ENCODE measurements around the gene TMEM52B.

DNA sequence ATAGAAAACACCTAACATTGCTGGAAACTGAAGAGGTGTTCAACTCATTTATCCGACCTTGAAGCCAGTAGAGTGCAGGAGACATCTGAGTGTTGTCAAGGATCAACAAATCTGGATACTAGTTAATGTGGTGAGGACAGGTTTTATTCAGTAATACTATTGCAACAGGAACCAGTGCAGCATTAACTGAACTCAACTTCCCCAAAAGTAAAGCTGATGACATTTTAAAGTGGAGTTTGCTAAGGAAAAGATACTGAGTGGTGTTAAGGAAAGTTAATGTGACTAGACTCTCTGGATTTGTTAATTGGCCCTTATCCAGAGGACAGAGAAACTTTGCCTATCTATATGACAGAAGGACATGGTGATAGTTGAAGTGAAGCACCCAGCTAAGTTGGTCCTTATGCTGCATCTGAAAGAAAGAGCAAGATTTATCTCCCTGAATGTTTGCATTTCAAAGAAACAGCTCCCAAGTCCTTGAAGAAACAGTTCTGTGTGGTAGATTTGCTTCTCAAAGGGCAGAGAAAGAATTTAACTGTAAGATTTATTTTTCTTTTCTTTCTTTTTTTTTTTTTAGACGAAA lies 47.6 kb upstream of the TMEM52B start:
- TF ChIP-seq POLR2A (IDR thresholded peaks at IDR 0.05) = peak in 1 of 4 donors; percentile 36
- TF ChIP-seq, protein P1, sequence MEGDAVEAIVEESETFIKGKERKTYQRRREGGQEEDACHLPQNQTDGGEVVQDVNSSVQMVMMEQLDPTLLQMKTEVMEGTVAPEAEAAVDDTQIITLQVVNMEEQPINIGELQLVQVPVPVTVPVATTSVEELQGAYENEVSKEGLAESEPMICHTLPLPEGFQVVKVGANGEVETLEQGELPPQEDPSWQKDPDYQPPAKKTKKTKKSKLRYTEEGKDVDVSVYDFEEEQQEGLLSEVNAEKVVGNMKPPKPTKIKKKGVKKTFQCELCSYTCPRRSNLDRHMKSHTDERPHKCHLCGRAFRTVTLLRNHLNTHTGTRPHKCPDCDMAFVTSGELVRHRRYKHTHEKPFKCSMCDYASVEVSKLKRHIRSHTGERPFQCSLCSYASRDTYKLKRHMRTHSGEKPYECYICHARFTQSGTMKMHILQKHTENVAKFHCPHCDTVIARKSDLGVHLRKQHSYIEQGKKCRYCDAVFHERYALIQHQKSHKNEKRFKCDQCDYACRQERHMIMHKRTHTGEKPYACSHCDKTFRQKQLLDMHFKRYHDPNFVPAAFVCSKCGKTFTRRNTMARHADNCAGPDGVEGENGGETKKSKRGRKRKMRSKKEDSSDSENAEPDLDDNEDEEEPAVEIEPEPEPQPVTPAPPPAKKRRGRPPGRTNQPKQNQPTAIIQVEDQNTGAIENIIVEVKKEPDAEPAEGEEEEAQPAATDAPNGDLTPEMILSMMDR (IDR thresholded peaks at IDR 0.05) = no peak

Measured in upper lobe of left lung (tissue), 4 donors.